ENCODE data around the gene TRIM2. TPM values are rescaled to one million over a fixed set of nuclear protein-coding genes. Genes with fewer than 3 reads are reported as not detected.
A peak's percentile ranks its signal among the peaks of the same experiment; 100 is the strongest.

TRIM2 gene
- total RNA-seq, 1 experiment from 2014 or later = 87.0 TPM

- BruUV-seq (replicated peaks) = no TSS peak
- no peak overlapping the region for H2AFZ ChIP-seq
- no peaks in the 10 kb centered on the region for H3K27me3 ChIP-seq (ENCODE audit: insufficient read depth, low read depth)
- POLR2A ChIA-PET (ENCODE audit: unreplicated experiment) = no interaction called here
- peaks cover 11% of the 10 kb centered on the region; the same call in 1 of the 2 replicates for H3K79me2 ChIP-seq (ENCODE audit: low read depth)
- no peak overlapping the region for H3K27ac ChIP-seq
- H3K9me3 ChIP-seq (ENCODE audit: insufficient read depth, low read depth) = no peaks in the 10 kb centered on the region
- no peaks in the 10 kb centered on the region for H3F3A ChIP-seq (ENCODE audit: insufficient read depth, low read depth)
- no peaks in the 10 kb centered on the region for H3K9me2 ChIP-seq (ENCODE audit: insufficient read depth)
- no peak overlapping the region for H3K4me3 ChIP-seq
- no peak for TF ChIP-seq EZH2 (IDR thresholded peaks at IDR 0.05; ENCODE audit: low read depth)
- no peak for TF ChIP-seq CTCF (conservative IDR thresholded peaks at IDR 0.05)
- H4K20me1 ChIP-seq (ENCODE audit: insufficient read depth) = no peaks in the 10 kb centered on the region; the same call in 1 of the 2 replicates
- no peak for DNase-seq
- no peaks in the 10 kb centered on the region for H3K36me3 ChIP-seq (ENCODE audit: low read depth)
- H3K4me1 ChIP-seq (replicated peaks; ENCODE audit: insufficient read depth) = no peaks in the 10 kb centered on the region
- CTCF ChIA-PET = no interaction called here
- intact Hi-C loops (cut with micrococcal nuclease; ENCODE audit: unreplicated experiment) = no loop called here
- H3K4me2 ChIP-seq = no peak overlapping the region
Observed at GRCh38 chr4:153270361-153270760, 66.1 kb downstream of the TRIM2 start.

- ChIA-PET CTCF (interaction anchor here (0.6 kb wide), 1 partner anchor 45 kb away, joined by 10 read pairs; no protein-coding TSS in a partner anchor), POLR2A (ENCODE audit: unreplicated experiment) (no interaction called here)
- Histone ChIP-seq H3K4me1 (replicated peaks; ENCODE audit: insufficient read depth) (no peaks in the 10 kb centered on the region), H3K79me2 (ENCODE audit: low read depth) (peaks cover 11% of the 10 kb centered on the region; the same call in 1 of the 2 replicates), H3K27me3 (ENCODE audit: insufficient read depth, low read depth) (no peaks in the 10 kb centered on the region), H3K36me3 (ENCODE audit: low read depth) (no peaks in the 10 kb centered on the region), H3K4me3 (no peak overlapping the region), H2AFZ (no peak overlapping the region), H4K20me1 (ENCODE audit: insufficient read depth) (no peaks in the 10 kb centered on the region; the same call in 1 of the 2 replicates), H3K9me3 (ENCODE audit: insufficient read depth, low read depth) (no peaks in the 10 kb centered on the region), H3K4me2 (no peak overlapping the region), H3K9me2 (ENCODE audit: insufficient read depth) (no peaks in the 10 kb centered on the region), H3K27ac (no peak overlapping the region), H3F3A (ENCODE audit: insufficient read depth, low read depth) (no peaks in the 10 kb centered on the region)
- no TSS peak for BruUV-seq (replicated peaks)
- intact Hi-C loops (cut with micrococcal nuclease; ENCODE audit: unreplicated experiment) = no loop called here
- TF ChIP-seq CTCF (conservative IDR thresholded peaks at IDR 0.05) (no peak), EZH2 (IDR thresholded peaks at IDR 0.05; ENCODE audit: low read depth) (no peak)
- DNase-seq = peak in 1 of 2 experiments; percentile 8
Observed at GRCh38 chr4:153271820-153272219, 67.6 kb downstream of the TRIM2 start.

- H2AFZ ChIP-seq = no peak overlapping the region
- no TSS peak for BruUV-seq (replicated peaks)
- intact Hi-C loops (cut with micrococcal nuclease; ENCODE audit: unreplicated experiment) = no loop called here
- H3K4me3 ChIP-seq = no peak overlapping the region
- DNase-seq = no peak
- H3K9me3 ChIP-seq (ENCODE audit: insufficient read depth, low read depth) = no peaks in the 10 kb centered on the region
- no peaks in the 10 kb centered on the region for H3F3A ChIP-seq (ENCODE audit: insufficient read depth, low read depth)
- H3K27ac ChIP-seq = no peak overlapping the region
- H3K79me2 ChIP-seq (ENCODE audit: low read depth) = peaks cover 5% of the 10 kb centered on the region; the same call in 1 of the 2 replicates
- TF ChIP-seq EZH2 (IDR thresholded peaks at IDR 0.05; ENCODE audit: low read depth) = no peak
- TF ChIP-seq CTCF (conservative IDR thresholded peaks at IDR 0.05) = no peak
- no peaks in the 10 kb centered on the region for H3K27me3 ChIP-seq (ENCODE audit: insufficient read depth, low read depth)
- no peak overlapping the region for H3K4me2 ChIP-seq
- H4K20me1 ChIP-seq (ENCODE audit: insufficient read depth) = no peaks in the 10 kb centered on the region; the same call in 1 of the 2 replicates
- no peaks in the 10 kb centered on the region for H3K9me2 ChIP-seq (ENCODE audit: insufficient read depth)
- no peaks in the 10 kb centered on the region for H3K4me1 ChIP-seq (replicated peaks; ENCODE audit: insufficient read depth)
- ChIA-PET POLR2A (ENCODE audit: unreplicated experiment) (no interaction called here), CTCF (no interaction called here)
- 0 out of 2 replicates have a peak, but pooled peaks cover 4% of the 10 kb centered on the region for H3K36me3 ChIP-seq (ENCODE audit: low read depth)
Observed at GRCh38 chr4:153273751-153274150, 69.5 kb downstream of the TRIM2 start.

All from PC-9 (cell line).